Activated naive CD4-positive, alpha-beta T cell treated with Interleukin-2 at 50 U/mL for 16 hours (primary cell): ENCODE measurements around the gene HIC1.

Experiments
- DNase-seq: peaks from one replicate; pipeline ENCODE4 v3.0.0-alpha.2; 2020

Gene HIC1

GRCh38 chr17:2060681-2061440 is 6.0 kb downstream of the HIC1 start:
- DNase-seq, result no peak

GRCh38 chr17:2061441-2061958 is 6.6 kb downstream of the HIC1 start:
- no peak for DNase-seq

GRCh38 chr17:2062571-2063183 is 7.8 kb downstream of the HIC1 start:
- no peak for DNase-seq

- DNase-seq, result no peak
Measured at GRCh38 chr17:2063261-2064146, 8.6 kb downstream of the HIC1 start.

- DNase-seq, result no peak
Measured at GRCh38 chr17:2064147-2064489, 9.2 kb downstream of the HIC1 start.

GRCh38 chr17:2064520-2064971 is 9.6 kb downstream of the HIC1 start:
- no peak for DNase-seq

GRCh38 chr17:2064980-2065785 is 10.3 kb downstream of the HIC1 start:
- peak; percentile 71 for DNase-seq

- no peak for DNase-seq
Measured at GRCh38 chr17:2065949-2066400, 11.1 kb downstream of the HIC1 start.

GRCh38 chr17:2067048-2067561 is 12.2 kb downstream of the HIC1 start:
- no peak for DNase-seq

- no peak for DNase-seq
Measured at GRCh38 chr17:2067608-2068024, 12.7 kb downstream of the HIC1 start.

GRCh38 chr17:2068031-2068518 is 13.2 kb downstream of the HIC1 start:
- DNase-seq, result no peak

GRCh38 chr17:2068519-2069051 is 13.7 kb downstream of the HIC1 start:
- peak; percentile 15 for DNase-seq

- peak; percentile 78 for DNase-seq
Measured at GRCh38 chr17:2070241-2071023, 15.5 kb downstream of the HIC1 start.

GRCh38 chr17:2071024-2071385 is 16.1 kb downstream of the HIC1 start:
- DNase-seq, result no peak

- DNase-seq, result no peak
Measured at GRCh38 chr17:2071455-2072281, 16.8 kb downstream of the HIC1 start.

- no peak for DNase-seq
Measured at GRCh38 chr17:2074919-2075318, 20.0 kb downstream of the HIC1 start.

GRCh38 chr17:2075336-2076086 is 20.6 kb downstream of the HIC1 start:
- DNase-seq, result no peak

- no peak for DNase-seq
Measured at GRCh38 chr17:2076087-2076984, 21.4 kb downstream of the HIC1 start.
